IMR-90 (cell line): ENCODE results near the gene LZTFL1. TPM values are rescaled to one million over a fixed set of nuclear protein-coding genes. Genes with fewer than 3 reads are reported as not detected.

ENCODE experiments used
- ATAC-seq: fragments of 200-7000 bp; cut with Tn5 transposase; 2 replicates; pipeline ENCODE4 v1.9.1; 2020; ENCODE audit warnings: low read depth, mild to moderate bottlenecking, moderate library complexity
- BruUV-seq: library from RNA; stranded (reverse); fragments of 400-500 nt; replicated peaks from 2 replicates; lab custom pipeline; 2021; lab: Mats Ljungman, UMichigan
- CTCF ChIA-PET: fragments of 300-600 bp; formaldehyde crosslinking; extraction: SDS; loops from one replicate; lab custom pipeline; 2021; ENCODE audit warnings: antibody characterized with exemption; lab: Yijun Ruan, JAX
- POLR2A ChIA-PET: fragments of 300-600 bp; sonication (Branson Sonifier 250); formaldehyde crosslinking; loops from one replicate; lab custom pipeline; 2022; ENCODE audit warnings: antibody characterized with exemption; ENCODE audit not compliant: unreplicated experiment; lab: Charles Lee
- DNase-seq: peaks from one replicate; pipeline ENCODE4 v3.0.0; 2013
- H2AFZ ChIP-seq: replicated peaks from 2 replicates; pipeline ENCODE3; 2013; ENCODE audit warnings: low read length, mild to moderate bottlenecking; ENCODE audit not compliant: poor library complexity
- H2AK5ac ChIP-seq: 2 replicates; pipeline ENCODE4 v1.6.1; 2013; ENCODE audit warnings: low read depth, low read length, inconsistent platforms
- H2AK9ac ChIP-seq: replicated peaks from 2 replicates; pipeline ENCODE3; 2013; ENCODE audit warnings: mild to moderate bottlenecking, low read depth, low read length, moderate library complexity; ENCODE audit not compliant: poor library complexity
- H2BK120ac ChIP-seq: 2 replicates; pipeline ENCODE4 v1.6.1; 2013; ENCODE audit warnings: low read depth, low read length, inconsistent platforms
- H2BK15ac ChIP-seq: 3 replicates; pipeline ENCODE4 v1.6.1; 2013; ENCODE audit warnings: low read depth, low read length, inconsistent platforms
- H2BK20ac ChIP-seq: 2 replicates; pipeline ENCODE4 v1.6.1; 2013; ENCODE audit warnings: low read depth, mild to moderate bottlenecking, inconsistent platforms, low read length, moderate library complexity
- H2BK5ac ChIP-seq: 2 replicates; pipeline ENCODE4 v1.6.1; 2013; ENCODE audit warnings: mild to moderate bottlenecking, low read depth, low read length, inconsistent platforms; ENCODE audit not compliant: poor library complexity, severe bottlenecking
- H3K14ac ChIP-seq: replicated peaks from 2 replicates; pipeline ENCODE4 v1.6.1; 2013; ENCODE audit warnings: low read depth, low read length, inconsistent platforms
- H3K18ac ChIP-seq: 2 replicates; pipeline ENCODE4 v1.6.1; 2013; ENCODE audit warnings: low read depth, low read length, control low read depth
- H3K23ac ChIP-seq: 2 replicates; pipeline ENCODE4 v1.6.1; 2013; ENCODE audit warnings: low read depth, low read length, inconsistent platforms
- H3K27ac ChIP-seq: 2 replicates; pipeline ENCODE4 v1.5.1; 2013; ENCODE audit warnings: mild to moderate bottlenecking, control low read depth, low read length; ENCODE audit not compliant: insufficient read depth
- H3K27me3 ChIP-seq: 2 replicates; pipeline ENCODE4 v1.6.1; 2013; ENCODE audit warnings: low read length; ENCODE audit not compliant: control insufficient read depth, insufficient read depth
- H3K36me3 ChIP-seq: 2 replicates; pipeline ENCODE4 v1.6.1; 2013; ENCODE audit warnings: low read length, mixed read lengths; ENCODE audit not compliant: control insufficient read depth, insufficient read depth
- H3K4ac ChIP-seq: 2 replicates; pipeline ENCODE4 v1.6.1; 2013; ENCODE audit warnings: low read depth, low read length, inconsistent platforms
- H3K4me1 ChIP-seq: 2 replicates; pipeline ENCODE4 v1.6.1; 2013; ENCODE audit warnings: low read length, mixed read lengths; ENCODE audit not compliant: control insufficient read depth, insufficient read depth
- H3K4me2 ChIP-seq: 2 replicates; pipeline ENCODE4 v1.6.1; 2013; ENCODE audit warnings: low read depth, mild to moderate bottlenecking, control low read depth, low read length, moderate library complexity
- H3K4me3 ChIP-seq: 2 replicates; pipeline ENCODE4 v1.5.1; 2013; ENCODE audit warnings: low read depth, mild to moderate bottlenecking, control low read depth, low read length, moderate library complexity; ENCODE audit not compliant: insufficient read depth
- H3K56ac ChIP-seq: 2 replicates; pipeline ENCODE4 v1.6.1; 2013; ENCODE audit warnings: low read length, inconsistent platforms; ENCODE audit not compliant: insufficient read depth; ENCODE audit errors: extremely low read depth
- H3K79me1 ChIP-seq, 2 experiments: 2 replicates each; pipeline ENCODE4 v1.6.1; 2013; ENCODE audit warnings: low read length in 2 of 2, inconsistent platforms in 1 of 2, low read depth in 1 of 2
- H3K9ac ChIP-seq: 2 replicates; pipeline ENCODE4 v1.6.1; 2013; ENCODE audit warnings: low read depth, low read length, control low read depth
- H3K9me1 ChIP-seq: 2 replicates; pipeline ENCODE4 v1.6.1; 2013; ENCODE audit warnings: low read length, inconsistent platforms; ENCODE audit not compliant: insufficient read depth
- H3K9me3 ChIP-seq: 2 replicates; pipeline ENCODE4 v1.6.1; 2013; ENCODE audit warnings: low read length; ENCODE audit not compliant: control insufficient read depth, insufficient read depth
- H4K20me1 ChIP-seq: 2 replicates; pipeline ENCODE4 v1.6.1; 2013; ENCODE audit warnings: low read length, inconsistent platforms; ENCODE audit not compliant: insufficient read depth
- H4K5ac ChIP-seq: 2 replicates; pipeline ENCODE4 v1.6.1; 2013; ENCODE audit warnings: mild to moderate bottlenecking, low read depth, low read length, control low read depth
- H4K8ac ChIP-seq, 2 experiments: 2 replicates each; pipeline ENCODE4 v1.6.1; 2013; ENCODE audit warnings: low read depth in 2 of 2, low read length in 2 of 2, control low read depth in 1 of 2, inconsistent platforms in 1 of 2
- H4K91ac ChIP-seq: 2 replicates; pipeline ENCODE4 v1.6.1; 2013; ENCODE audit warnings: low read depth, low read length, inconsistent platforms; ENCODE audit not compliant: insufficient read depth
- BHLHE40 ChIP-seq: fragments of 150-350 bp; IDR thresholded peaks from 2 replicates; pipeline ENCODE4 v1.6.1; 2016; ENCODE audit warnings: mild to moderate bottlenecking, low read depth, low read length
- CEBPB ChIP-seq: IDR thresholded peaks from 2 replicates; pipeline ENCODE4 v1.6.1; 2012; ENCODE audit warnings: low read depth, low read length, improper control_type of control experiment
- CTCF ChIP-seq: conservative IDR thresholded peaks from 2 replicates; pipeline ENCODE4 v1.5.1; 2012; ENCODE audit warnings: mild to moderate bottlenecking, low read depth, low read length, improper control_type of control experiment
- ELK1 ChIP-seq: fragments of 150-350 bp; IDR thresholded peaks from 2 replicates; pipeline ENCODE4 v1.6.1; 2016; ENCODE audit warnings: low read depth, mild to moderate bottlenecking, low read length, moderate library complexity, borderline replicate concordance
- FOS ChIP-seq: fragments of 150-350 bp; IDR thresholded peaks from 2 replicates; pipeline ENCODE4 v1.6.1; 2016; ENCODE audit warnings: low read depth, low read length
- MAFK ChIP-seq: IDR thresholded peaks from 2 replicates; pipeline ENCODE4 v1.6.1; 2012; ENCODE audit warnings: low read depth, low read length, improper control_type of control experiment
- MAZ ChIP-seq: IDR thresholded peaks from 2 replicates; pipeline ENCODE4 v1.6.1; 2012; ENCODE audit warnings: low read depth, mild to moderate bottlenecking, low read length, improper control_type of control experiment, moderate library complexity, borderline replicate concordance
- MXI1 ChIP-seq: IDR thresholded peaks from 2 replicates; pipeline ENCODE4 v1.6.1; 2012; ENCODE audit warnings: low read depth, mild to moderate bottlenecking, low read length, moderate library complexity, borderline replicate concordance
- NFE2L2 ChIP-seq: fragments of 150-350 bp; IDR thresholded peaks from 2 replicates; pipeline ENCODE4 v1.6.1; 2016; ENCODE audit warnings: low read depth, mild to moderate bottlenecking, low read length
- RAD21 ChIP-seq: IDR thresholded peaks from 2 replicates; pipeline ENCODE4 v1.6.1; 2012; ENCODE audit warnings: low read length, improper control_type of control experiment
- RFX5 ChIP-seq: IDR thresholded peaks from 2 replicates; pipeline ENCODE4 v1.8.0; 2012; ENCODE audit warnings: low read depth, mild to moderate bottlenecking, low read length, moderate library complexity
- SMC3 ChIP-seq: fragments of 150-350 bp; IDR thresholded peaks from 2 replicates; pipeline ENCODE4 v1.6.1; 2016; ENCODE audit warnings: low read depth, mild to moderate bottlenecking, antibody characterized with exemption, low read length, moderate library complexity
- WGBS, 2 experiments: methylation state at CpG; one replicate each; pipeline versions ENCODE4 v1.1.5 to v1.1.7; 2013; ENCODE audit warnings: missing lambda C conversion rate in 2 of 2; ENCODE audit not compliant: insufficient read length in 1 of 2; ENCODE audit errors: extremely low coverage in 2 of 2; 5-methylcytosine and 5-hydroxymethylcytosine counted together
- dilution Hi-C: fragments of 300-500 bp; cut with HindIII; formaldehyde crosslinking; loops from one replicate; pipeline ENCODE4 v1.14.3; 2018; ENCODE audit warnings: low sequenced_read_pairs; ENCODE audit not compliant: unreplicated experiment
- in situ Hi-C: fragments of 300-500 bp; cut with MboI; formaldehyde crosslinking; loops from 3 replicates; pipeline ENCODE4 v1.14.3; 2019; ENCODE audit warnings: low sequenced_read_pairs, inconsistent platforms, mixed read lengths
- intact Hi-C: fragments of 100-400 bp; cut with micrococcal nuclease; formaldehyde crosslinking; loops from 2 replicates; pipeline ENCODE4 v1.10.0; 2022
- polyA plus RNA-seq, 3 experiments: library from polyadenylated mRNA; depleted of rRNA; stranded (reverse); fragments of >200 nt; gene quantifications; 2 replicates each; pipeline ENCODE4 v1.2.3, GENCODE V29; 2012; ENCODE audit warnings: low replicate concordance in 1 of 3
- total RNA-seq: library from RNA; depleted of rRNA; stranded (reverse); fragments of >200 nt; gene quantifications from 2 replicates; pipeline ENCODE4 v1.2.3, GENCODE V29; 2012
- TF ChIP-seq, protein P1 (sequence below): fragments of 150-350 bp; IDR thresholded peaks from 2 replicates; pipeline ENCODE4 v1.6.1; 2017; ENCODE audit warnings: mild to moderate bottlenecking, antibody characterized with exemption, low read length, low read depth

Gene LZTFL1
- total and polyA plus RNA-seq, 2 of the 4 experiments (the other 2 are of a cell fraction): 10.3 to 10.4 TPM

DNA sequence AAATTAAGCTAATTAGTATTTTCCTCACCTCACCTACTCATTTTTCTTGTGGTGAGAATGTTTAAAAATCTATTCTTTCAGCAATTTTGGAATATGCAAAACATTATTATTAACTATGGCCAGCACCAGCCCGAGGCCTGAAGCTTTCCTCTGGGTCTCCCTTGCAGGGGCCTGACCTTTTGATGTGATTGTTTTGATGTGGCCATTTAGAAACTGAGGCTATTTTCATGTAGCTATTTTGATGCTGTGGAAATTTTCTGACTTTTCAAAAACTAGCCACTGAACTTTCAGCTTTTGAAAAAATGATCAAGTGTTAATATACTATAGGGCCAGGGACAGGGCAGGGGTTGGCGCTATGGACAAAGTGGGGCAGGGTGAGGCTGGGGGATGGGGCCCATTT, 36.2 kb upstream of the LZTFL1 start:
- dilution Hi-C loops: no loop called here

More for the DNA sequence above, 36.2 kb upstream of the LZTFL1 start:
- Histone ChIP-seq H3K4me1 (no peaks in the 10 kb centered on the region; the same call in 1 of the 2 replicates), H4K20me1 (no peaks in the 10 kb centered on the region), H4K8ac (no peak overlapping the region), H3K79me1 (no peaks in the 10 kb centered on the region), H4K5ac (no peak overlapping the region), H2BK20ac (no peak overlapping the region), H2AK5ac (no peak overlapping the region), H3K27me3 (peaks cover 36% of the 10 kb centered on the region), H3K9ac (no peak overlapping the region), H3K36me3 (no peaks in the 10 kb centered on the region), H3K56ac (no peak overlapping the region), H3K4me3 (no peak overlapping the region), H3K9me1 (0 out of 2 replicates have a peak, but pooled peaks cover 2% of the 10 kb centered on the region), H3K18ac (no peak overlapping the region), H3K14ac (no peak overlapping the region), H2AFZ (no peak overlapping the region), H2AK9ac (no peak overlapping the region), H2BK5ac (no peak overlapping the region), H3K4me2 (no peak overlapping the region), H3K9me3 (no peaks in the 10 kb centered on the region), H3K23ac (no peak overlapping the region), H3K4ac (no peak overlapping the region), H2BK15ac (no peak overlapping the region), H3K27ac (no peak overlapping the region), H2BK120ac (no peak overlapping the region), H4K91ac (no peak overlapping the region)
- TF ChIP-seq CEBPB (no peak), NFE2L2 (no peak), MAZ (no peak), SMC3 (no peak), FOS (no peak), MAFK (no peak), RAD21 (no peak), CTCF (no peak), MXI1 (no peak), ELK1 (no peak), RFX5 (no peak), BHLHE40 (no peak)
- TF ChIP-seq, protein P1, sequence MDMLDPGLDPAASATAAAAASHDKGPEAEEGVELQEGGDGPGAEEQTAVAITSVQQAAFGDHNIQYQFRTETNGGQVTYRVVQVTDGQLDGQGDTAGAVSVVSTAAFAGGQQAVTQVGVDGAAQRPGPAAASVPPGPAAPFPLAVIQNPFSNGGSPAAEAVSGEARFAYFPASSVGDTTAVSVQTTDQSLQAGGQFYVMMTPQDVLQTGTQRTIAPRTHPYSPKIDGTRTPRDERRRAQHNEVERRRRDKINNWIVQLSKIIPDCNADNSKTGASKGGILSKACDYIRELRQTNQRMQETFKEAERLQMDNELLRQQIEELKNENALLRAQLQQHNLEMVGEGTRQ: no peak
- no TSS peak for BruUV-seq
- CTCF ChIA-PET: interaction anchor here (0.7 kb wide), 1 partner anchor 16 kb away, joined by 3 read pairs; no protein-coding TSS in a partner anchor
- ATAC-seq (no peak), DNase-seq (no peak)
- POLR2A ChIA-PET: no interaction called here
- in situ Hi-C loops: no loop called here
- no CpG with 5 or more reads among the region's 2 CpGs for WGBS, 2 experiments
- intact Hi-C loops: no loop called here
